NT2/D1 (cell line): Measurements from ENCODE around the gene FOLR1.

Experiments
- DNase-seq: peaks from one replicate; pipeline ENCODE4 v3.0.0-alpha.2; 2011; ENCODE audit warnings: low read depth, low spot score
- H3K27me3 ChIP-seq: 2 replicates; pipeline ENCODE4 v1.6.0; 2011; ENCODE audit warnings: mild to moderate bottlenecking; ENCODE audit not compliant: insufficient read length, insufficient read depth
- H3K36me3 ChIP-seq: 2 replicates; pipeline ENCODE4 v1.6.1; 2011; ENCODE audit warnings: mild to moderate bottlenecking, low read length, mixed read lengths; ENCODE audit not compliant: insufficient read depth, insufficient read length
- H3K4me1 ChIP-seq: 2 replicates; pipeline ENCODE4 v1.5.1; 2011; ENCODE audit not compliant: insufficient read depth, insufficient read length
- H3K4me3 ChIP-seq: 2 replicates; pipeline ENCODE4 v1.5.1; 2011; ENCODE audit warnings: low read depth; ENCODE audit not compliant: insufficient read length
- H3K9ac ChIP-seq: 2 replicates; pipeline ENCODE4 v1.6.0; 2011; ENCODE audit warnings: low read depth; ENCODE audit not compliant: insufficient read length
- H3K9me3 ChIP-seq: 2 replicates; pipeline ENCODE4 v1.5.1; 2011; ENCODE audit warnings: mild to moderate bottlenecking, low read length; ENCODE audit not compliant: insufficient read depth
- SUZ12 ChIP-seq: IDR thresholded peaks from 2 replicates; pipeline ENCODE4 v1.6.1; 2011; ENCODE audit not compliant: insufficient read length, insufficient read depth; ENCODE audit errors: extremely low read depth
- YY1 ChIP-seq: IDR thresholded peaks from 2 replicates; pipeline ENCODE4 v1.6.1; 2011; ENCODE audit not compliant: insufficient read length, insufficient read depth
- ZNF274 ChIP-seq: IDR thresholded peaks from 2 replicates; pipeline ENCODE4 v1.6.1; 2011; ENCODE audit warnings: mild to moderate bottlenecking, low read depth, low read length

Gene FOLR1

DNA sequence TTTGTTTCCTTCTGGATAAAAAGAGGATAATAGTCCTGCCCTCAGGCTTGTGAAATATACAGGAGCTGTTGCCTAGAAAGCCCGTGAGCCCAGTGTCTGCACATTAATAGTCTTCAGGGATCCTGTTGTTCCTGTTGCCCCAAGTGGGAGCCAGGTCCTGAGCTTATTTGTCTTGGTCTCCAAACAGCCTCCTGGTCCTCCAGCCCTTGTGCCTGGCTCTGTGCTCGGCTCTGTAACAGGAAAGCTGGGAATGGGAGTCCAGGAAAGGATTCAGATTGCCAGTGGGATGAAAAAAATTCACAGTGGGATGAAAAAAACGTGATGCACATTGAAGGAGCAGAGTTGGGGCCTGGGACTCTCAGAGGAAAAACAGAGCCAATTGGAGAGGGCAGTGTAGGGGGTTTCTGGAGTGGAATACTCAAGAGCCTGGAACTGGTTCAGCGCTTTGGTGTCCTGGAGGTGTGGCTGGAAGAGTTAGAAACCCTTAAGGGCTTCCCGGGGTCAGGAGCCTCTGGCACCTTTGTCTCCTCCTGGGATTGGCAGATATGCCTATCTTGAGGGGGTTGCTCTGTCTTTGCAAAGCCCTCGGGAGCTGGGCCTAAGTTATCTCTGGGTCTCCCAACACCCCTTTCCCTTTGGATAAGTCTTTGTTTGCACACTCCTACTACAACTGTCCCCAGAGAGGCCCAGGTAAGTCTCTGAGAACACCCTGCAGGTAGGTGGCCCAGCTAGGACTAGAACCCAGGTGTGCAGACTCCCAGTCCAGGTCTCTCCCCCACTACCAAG lies 30.4 kb downstream of the FOLR1 start:
- H3K4me1 ChIP-seq, result peaks cover 12% of the 10 kb centered on the region
- no peak for TF ChIP-seq YY1

DNA sequence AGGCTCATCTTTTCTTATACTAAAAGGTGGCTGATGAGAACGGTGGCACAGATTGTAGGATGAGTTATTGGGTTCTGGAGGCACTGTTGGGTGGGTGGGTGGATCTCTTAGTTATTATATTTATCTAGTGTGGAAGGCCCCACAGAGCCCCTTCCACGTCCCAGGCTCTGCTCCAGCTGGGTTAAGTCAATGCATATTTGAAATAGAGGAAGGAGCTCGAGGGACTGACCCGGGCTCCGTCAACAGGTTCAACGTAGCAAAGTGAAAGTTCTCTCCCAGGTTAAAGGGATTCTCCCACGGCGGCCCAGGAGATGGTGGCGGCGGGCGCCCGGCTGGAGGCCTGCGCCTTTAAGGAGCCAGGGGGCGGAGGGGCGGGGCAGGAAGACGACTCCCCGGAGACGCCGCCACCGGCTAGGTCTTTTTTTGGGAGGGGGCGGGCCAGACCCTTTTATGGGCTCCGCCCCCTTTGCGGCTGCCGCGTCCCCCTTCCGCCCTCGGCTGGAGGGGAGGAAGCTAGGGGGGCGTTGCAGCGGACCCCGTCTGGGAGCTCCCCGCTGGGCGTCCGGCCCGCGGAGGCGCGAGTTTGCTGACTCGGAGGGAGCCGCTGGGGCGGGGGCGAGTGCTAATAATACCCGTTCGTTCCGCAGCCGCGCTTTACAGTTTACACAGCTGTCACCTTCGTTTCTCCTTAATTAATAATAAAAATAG lies 31.1 kb downstream of the FOLR1 start:
- Histone ChIP-seq H3K9me3 (no peaks in the 10 kb centered on the region), H3K9ac (peak overlapping the region; percentile 82), H3K4me3 (peak overlapping the region; percentile 54), H3K4me1 (peaks cover 12% of the 10 kb centered on the region), H3K36me3 (peaks cover 22% of the 10 kb centered on the region), H3K27me3 (peaks cover 4% of the 10 kb centered on the region)
- TF ChIP-seq SUZ12, result no peak
- DNase-seq, result peak; percentile 97

More for the DNA sequence above, 30.4 kb downstream of the FOLR1 start:
- Histone ChIP-seq H3K9ac (peak overlapping the region; percentile 82), H3K27me3 (peaks cover 4% of the 10 kb centered on the region), H3K4me3 (peak overlapping the region; percentile 54), H3K36me3 (peaks cover 14% of the 10 kb centered on the region), H3K9me3 (no peaks in the 10 kb centered on the region)
- DNase-seq, result no peak

DNA sequence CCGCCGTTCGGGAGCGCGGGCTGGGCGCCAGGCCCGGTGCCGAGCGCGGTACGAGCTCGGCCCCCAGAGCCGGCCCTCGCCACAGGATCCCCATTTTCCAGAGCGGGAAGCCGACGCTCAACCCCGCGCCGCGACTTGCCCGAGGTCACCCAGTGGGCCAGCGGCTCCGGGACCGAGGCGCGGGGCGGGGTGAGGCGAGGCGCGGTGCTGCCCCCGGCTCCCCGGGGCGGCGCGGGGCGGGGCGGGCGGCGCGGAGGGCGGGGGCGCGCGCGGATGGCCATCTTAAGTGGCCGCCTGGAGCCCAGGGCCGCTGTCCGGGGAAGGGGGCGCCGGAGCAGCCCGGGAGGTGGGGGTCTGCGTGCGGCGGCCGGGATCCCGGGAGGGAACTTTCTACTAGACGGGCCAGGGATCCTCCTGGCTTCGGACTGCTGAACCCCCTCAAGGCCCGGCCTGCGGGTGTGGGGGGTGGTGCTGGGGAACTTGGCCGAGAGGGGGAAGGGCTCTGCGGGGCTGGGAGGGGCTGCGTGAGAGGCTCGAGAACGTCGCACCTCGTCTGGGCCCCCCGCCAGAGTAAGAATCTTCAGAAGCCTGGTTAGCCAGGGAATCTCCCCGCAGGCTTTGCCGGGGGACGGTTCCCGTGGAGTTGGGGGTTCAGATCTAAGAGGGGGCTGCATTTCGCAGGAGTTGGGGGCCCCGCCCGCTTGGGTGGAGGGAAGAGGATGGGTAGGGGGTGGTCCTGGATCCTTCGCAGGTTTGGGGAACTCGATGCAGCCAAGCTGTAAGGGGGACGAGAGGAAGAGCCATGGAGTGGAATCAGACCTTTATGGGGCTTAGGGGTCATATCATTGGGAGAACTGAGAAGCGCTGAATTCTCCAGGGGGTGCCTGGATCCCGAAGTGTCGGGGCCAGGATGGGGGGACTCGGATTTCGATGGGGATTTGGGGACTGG lies 31.9 kb downstream of the FOLR1 start:
- no peak for DNase-seq
- Histone ChIP-seq H3K9ac (peak overlapping the region; percentile 90), H3K9me3 (no peaks in the 10 kb centered on the region), H3K4me1 (peaks cover 12% of the 10 kb centered on the region), H3K4me3 (peak overlapping the region; percentile 73), H3K36me3 (peaks cover 30% of the 10 kb centered on the region), H3K27me3 (no peaks in the 10 kb centered on the region)
- no peak for TF ChIP-seq SUZ12
- TF ChIP-seq ZNF274, result no peak
- TF ChIP-seq YY1, result no peak

DNA sequence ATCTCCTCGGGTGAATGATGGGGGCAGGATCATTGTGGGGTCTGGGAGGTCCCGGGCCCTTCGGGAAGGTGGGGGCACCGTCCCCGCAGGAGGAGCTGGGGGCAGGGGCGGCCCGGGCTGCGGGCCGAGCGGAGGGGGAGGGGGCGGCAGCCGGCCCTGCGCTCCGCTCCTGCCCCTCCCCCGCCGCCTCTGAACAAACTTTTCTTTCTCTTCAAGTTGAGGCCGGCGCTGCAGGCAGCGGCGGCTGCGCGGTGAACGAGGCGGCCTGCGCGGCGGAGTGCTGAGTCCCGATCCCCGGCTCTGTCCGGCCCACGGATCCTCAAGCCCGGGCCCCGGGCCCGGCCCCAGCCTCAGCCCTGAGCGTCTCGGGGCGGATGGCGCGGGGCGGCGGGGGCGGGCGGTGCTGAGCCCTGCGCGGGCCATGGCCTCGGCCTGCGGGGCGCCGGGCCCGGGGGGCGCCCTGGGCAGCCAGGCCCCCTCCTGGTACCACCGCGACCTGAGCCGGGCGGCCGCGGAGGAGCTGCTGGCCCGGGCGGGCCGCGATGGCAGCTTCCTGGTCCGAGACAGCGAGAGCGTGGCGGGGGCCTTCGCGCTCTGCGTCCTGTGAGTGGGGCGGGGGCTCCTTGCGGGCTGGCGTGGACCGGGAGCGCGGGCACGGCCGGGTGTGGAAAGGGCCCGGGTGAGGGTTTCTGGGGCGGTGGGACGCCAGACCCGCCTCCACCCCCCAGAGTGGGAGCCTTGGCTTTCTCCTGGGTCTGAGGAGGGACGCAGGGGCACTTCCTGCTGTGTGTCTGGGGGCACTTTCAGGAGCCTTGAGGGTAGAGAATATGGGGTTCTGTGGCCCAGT lies 32.8 kb downstream of the FOLR1 start, which contains the start of gene INPPL1:
TSS of gene INPPL1 (plus strand) at position 204 of the 847 bp plus-strand sequence. CDS start at position 422, 218 bp downstream.
- no peaks in the 10 kb centered on the region for H3K9me3 ChIP-seq
- H3K4me1 ChIP-seq, result peaks cover 12% of the 10 kb centered on the region
- peaks cover 39% of the 10 kb centered on the region for H3K36me3 ChIP-seq
- H3K9ac ChIP-seq, result peak within 1 kb of the TSS; percentile 90
- DNase-seq, result no peak
- peak within 1 kb of the TSS; percentile 73 for H3K4me3 ChIP-seq
- no peaks in the 10 kb centered on the region for H3K27me3 ChIP-seq
- no peak for TF ChIP-seq ZNF274
- TF ChIP-seq SUZ12, result no peak
- no peak for TF ChIP-seq YY1

DNA sequence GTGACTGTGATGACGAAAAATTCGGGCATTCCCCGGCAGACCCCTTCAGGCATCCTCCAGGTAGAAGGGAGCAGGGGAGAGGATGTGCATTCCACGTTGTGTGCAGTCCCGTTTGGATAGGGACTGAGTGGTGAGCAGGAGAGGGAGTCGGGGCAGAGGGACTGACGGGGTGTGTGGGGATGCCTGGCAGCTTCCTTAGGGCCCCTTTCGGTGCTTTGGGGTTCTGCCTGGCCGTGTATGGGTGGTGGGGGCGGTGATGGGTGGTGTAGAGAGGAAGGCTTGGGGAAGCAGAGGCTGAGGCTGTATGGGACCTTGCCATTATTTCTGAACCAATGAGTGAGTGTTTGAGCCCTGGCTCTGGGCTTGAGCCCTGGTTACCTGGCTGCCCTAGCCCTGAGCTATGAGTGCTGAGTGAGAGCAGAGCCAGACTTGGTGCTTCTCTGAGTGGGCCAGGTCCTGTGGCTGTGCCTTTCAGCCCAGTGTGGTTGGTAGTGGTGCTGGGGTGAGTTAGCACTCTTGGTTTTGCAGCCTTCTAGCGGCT lies 33.5 kb downstream of the FOLR1 start:
- Histone ChIP-seq H3K4me1 (peaks cover 12% of the 10 kb centered on the region), H3K4me3 (peak overlapping the region; percentile 73), H3K36me3 (peaks cover 46% of the 10 kb centered on the region), H3K27me3 (no peaks in the 10 kb centered on the region), H3K9ac (peak overlapping the region; percentile 90), H3K9me3 (no peaks in the 10 kb centered on the region)
- DNase-seq, result no peak
- TF ChIP-seq ZNF274, result no peak
- no peak for TF ChIP-seq YY1
- no peak for TF ChIP-seq SUZ12

DNA sequence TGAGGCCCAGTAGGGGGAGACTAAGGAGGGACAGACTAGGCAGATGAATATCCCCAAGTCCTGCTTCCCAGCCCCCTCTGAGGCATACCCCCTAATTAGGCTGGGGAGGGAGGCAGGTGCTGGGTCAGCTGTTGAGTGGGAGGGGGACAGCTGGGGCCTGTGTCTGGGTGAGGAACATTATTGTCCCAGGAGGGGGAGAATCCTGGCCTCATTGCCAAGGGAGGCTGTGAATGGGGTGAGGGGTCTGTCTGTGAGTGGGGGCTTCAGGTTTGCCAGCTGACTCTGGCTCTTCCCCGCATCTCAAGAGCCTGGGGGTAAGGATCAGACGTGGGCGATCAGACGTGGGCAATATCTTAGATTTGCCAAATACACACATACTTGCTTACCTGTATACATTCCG lies 34.8 kb downstream of the FOLR1 start:
- Histone ChIP-seq H3K36me3 (peaks cover 58% of the 10 kb centered on the region), H3K4me3 (no peak overlapping the region), H3K4me1 (peaks cover 8% of the 10 kb centered on the region), H3K9ac (no peak overlapping the region), H3K9me3 (no peaks in the 10 kb centered on the region), H3K27me3 (no peaks in the 10 kb centered on the region)
- no peak for DNase-seq
- TF ChIP-seq YY1 (no peak), SUZ12 (no peak), ZNF274 (no peak)
